ENCODE results near the gene SYPL1. TPM values are rescaled to one million over a fixed set of nuclear protein-coding genes. Genes with fewer than 3 reads are reported as not detected.
"Not testable (repeated sequence)": the region's sequence is repeated elsewhere in the genome, so short reads cannot be mapped to it uniquely, and the experiment has no call there.

The SYPL1 gene
- total and polyA plus RNA-seq, 5 experiments from 2014 or later = 56.8 to 78.4 (median 67.5) TPM

DNA sequence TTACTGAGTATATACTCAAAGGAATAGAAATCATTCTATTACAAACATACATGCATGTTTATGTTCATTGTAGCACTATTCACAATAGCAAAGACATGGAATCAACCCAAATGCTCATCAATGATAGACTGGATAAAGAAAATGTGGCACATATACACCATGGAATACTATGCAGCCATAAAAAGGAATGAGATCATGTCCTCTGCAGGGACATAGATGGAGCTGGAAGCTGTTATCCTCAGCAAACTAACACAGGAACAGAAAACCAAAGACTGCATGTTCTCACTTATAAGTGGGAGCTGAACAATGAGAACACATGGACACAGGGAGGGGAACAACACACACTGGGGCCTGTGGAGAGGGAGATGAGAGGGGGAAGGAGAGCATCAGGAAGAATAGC is 26.1 kb upstream of the SYPL1 start:
- POLR2A ChIA-PET, H3K27ac Mint-ChIP-seq, H3K27me3 Mint-ChIP-seq, ATAC-seq, DNase-seq, H3K36me3 Mint-ChIP-seq, H3K4me1 Mint-ChIP-seq, H3K4me3 Mint-ChIP-seq, H3K9me3 Mint-ChIP-seq: not testable (repeated sequence)

DNA sequence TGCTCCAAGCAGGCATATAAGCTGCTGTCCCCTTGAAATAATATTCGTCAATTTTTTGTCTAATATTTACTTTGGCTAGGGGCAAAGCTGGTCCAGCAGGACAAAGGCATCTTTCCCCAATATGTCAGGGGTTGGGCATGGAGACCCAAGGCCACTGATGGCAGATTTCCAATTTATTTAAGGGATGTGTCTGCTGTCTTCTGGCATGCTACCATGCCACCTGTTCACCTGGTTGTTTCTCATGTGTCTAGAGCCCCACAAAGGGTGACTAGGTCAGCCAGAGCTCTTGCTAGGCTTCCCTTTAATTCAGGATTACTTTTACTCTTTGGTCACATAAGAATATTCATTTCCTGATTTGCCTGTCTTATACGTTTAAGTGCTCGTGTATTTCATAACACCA is 22.1 kb upstream of the SYPL1 start:
- peaks cover 0 to 7% (median 3%) of the 10 kb centered on the region in 5 donors for H3K27me3 Mint-ChIP-seq

DNA sequence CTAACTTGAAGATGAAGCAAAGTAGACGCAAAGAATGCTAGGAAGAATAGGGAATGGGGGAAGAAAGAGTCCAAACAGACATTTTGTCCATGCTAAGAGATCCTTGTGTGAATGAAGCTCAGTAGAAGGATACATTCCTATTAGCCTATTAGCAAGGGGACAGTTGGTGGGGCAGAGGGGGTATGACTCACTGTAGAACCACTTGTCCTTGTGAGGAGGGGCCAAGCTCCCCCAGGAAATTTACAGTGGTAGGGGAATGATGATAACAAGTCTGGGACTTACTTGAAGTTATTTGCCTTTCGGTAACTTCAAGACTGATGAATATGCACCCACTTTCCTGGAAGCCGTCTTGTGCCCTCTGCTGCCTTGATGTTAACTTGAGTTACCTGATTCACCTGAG is 17.2 kb upstream of the SYPL1 start:
- ATAC-seq (no peak), DNase-seq (no peak)
- Mint-ChIP-seq H3K27me3 (peaks cover 0 to 7% (median 3%) of the 10 kb centered on the region in 5 donors), H3K27ac (no peak overlapping the region), H3K4me1 (peaks cover 8 to 15% (median 12%) of the 10 kb centered on the region in 4 donors), H3K36me3 (no peaks in the 10 kb centered on the region), H3K9me3 (no peaks in the 10 kb centered on the region), H3K4me3 (no peak overlapping the region)
- POLR2A ChIA-PET = no interaction called here

More for the DNA sequence above, 22.1 kb upstream of the SYPL1 start:
- no peaks in the 10 kb centered on the region for H3K36me3 Mint-ChIP-seq
- DNase-seq (no peak), ATAC-seq (no peak)
- H3K4me1 Mint-ChIP-seq = no peaks in the 10 kb centered on the region
- no peak overlapping the region for H3K4me3 Mint-ChIP-seq
- no peak overlapping the region for H3K27ac Mint-ChIP-seq
- no peaks in the 10 kb centered on the region for H3K9me3 Mint-ChIP-seq
- POLR2A ChIA-PET = no interaction called here

DNA sequence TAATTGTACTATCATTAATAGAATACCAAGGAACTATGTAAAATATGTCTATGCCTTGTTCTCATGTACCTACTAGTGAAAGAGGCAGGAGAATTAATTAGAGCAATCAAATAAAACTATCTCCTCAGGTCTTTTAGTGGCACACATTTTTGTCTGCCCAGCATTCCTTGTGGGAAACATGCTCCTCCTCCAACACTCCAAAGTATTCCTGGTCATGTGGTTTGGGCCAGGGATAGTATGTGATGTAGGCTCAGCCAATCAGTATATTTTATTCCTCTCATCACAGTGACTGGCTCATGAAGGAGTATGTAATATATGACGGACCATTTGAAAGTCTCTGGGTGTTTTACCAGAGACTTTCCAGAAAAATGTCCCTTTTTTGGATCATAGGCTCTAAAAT is 16.7 kb upstream of the SYPL1 start:
- DNase-seq = no peak
- Mint-ChIP-seq H3K4me3 (no peak overlapping the region), H3K9me3 (no peaks in the 10 kb centered on the region), H3K4me1 (peaks cover 8 to 15% (median 12%) of the 10 kb centered on the region in 4 donors), H3K36me3 (no peaks in the 10 kb centered on the region), H3K27me3 (peaks cover 0 to 7% (median 3%) of the 10 kb centered on the region in 5 donors), H3K27ac (no peak overlapping the region)
- POLR2A ChIA-PET = no interaction called here
- ATAC-seq = no peak

DNA sequence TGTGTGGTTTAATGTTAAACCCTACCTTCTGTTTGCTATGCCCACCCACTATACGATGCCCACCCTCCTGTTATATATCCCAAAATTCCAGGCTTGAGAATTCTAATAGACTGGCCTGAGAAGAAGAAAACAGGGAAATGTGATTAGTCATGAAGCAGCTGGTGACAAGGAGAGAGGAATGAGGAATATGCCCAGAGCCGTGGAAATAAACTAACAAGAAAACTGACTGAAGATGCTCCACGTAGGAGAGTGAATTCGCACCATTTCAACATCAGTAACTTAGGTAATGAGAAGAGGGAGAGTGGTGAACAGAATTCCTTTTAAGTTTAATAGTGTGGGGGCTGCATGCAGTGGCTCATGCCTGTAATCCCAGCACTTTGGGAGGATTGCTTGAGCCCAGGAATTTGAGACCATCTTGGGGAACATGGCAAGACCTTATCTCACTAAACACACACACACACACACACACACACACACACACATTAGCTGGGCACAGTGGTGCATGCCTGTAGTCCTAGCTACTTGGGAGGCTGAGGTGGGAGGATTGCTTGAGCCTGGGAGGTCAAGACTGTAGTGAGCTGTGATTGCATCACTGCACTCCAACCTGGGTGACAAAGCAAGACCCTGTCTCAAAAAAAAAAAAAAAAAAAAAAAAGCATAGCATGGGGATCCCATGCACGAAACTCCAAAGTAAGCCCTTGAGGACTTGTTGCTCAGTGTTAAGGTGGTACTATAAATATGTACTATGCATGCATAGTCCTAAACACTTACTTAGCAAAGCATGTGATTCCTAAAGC is 16.1 kb upstream of the SYPL1 start:
- ATAC-seq (no peak), DNase-seq (no peak)
- Mint-ChIP-seq H3K4me1 (peaks cover 8 to 15% (median 12%) of the 10 kb centered on the region in 4 donors), H3K4me3 (no peak overlapping the region), H3K27me3 (peaks cover 0 to 7% (median 3%) of the 10 kb centered on the region in 5 donors), H3K36me3 (no peaks in the 10 kb centered on the region), H3K27ac (no peak overlapping the region), H3K9me3 (no peaks in the 10 kb centered on the region)
- POLR2A ChIA-PET = no interaction called here

DNA sequence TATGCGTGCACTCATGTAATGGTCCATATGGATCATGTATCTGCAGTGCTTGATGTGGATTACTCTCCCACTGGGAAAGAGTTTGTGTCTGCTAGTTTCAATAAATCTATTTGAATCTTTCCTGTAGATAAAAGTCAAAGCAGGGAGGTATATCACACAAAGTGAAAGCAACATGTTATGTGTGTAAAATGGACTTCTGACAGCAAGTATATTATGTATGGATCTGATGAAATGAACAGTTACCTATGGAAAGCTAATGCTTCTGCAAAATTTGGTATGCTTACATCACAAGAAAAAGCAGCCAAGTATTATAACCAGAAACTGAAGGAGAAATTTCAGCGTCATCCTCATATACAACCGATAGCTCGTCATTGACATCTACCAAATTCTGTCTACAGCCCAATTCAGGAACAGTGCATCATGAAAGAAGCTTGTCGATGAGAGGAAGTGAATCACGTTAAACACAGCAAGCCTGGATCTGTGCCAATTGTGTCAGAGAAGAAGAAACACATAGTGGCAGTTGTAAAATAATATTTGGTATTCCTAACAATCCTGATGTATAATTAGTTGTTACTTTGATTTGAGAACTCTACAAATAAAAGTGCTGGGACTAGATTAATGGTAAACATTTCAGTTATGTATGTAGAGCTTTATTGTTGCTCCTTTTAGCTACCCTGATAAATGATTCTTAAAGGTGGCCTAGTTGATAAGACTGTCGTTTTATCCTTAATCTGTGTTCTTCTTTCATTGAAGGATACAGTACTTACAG is 14.2 kb upstream of the SYPL1 start:
- peak overlapping the region in 4 of 10 donors; percentile 7 to 36 (median 27) for H3K27ac Mint-ChIP-seq
- POLR2A ChIA-PET = interaction anchor here (0.5 to 4.1 kb wide), 7 partner anchors 8 to 368 kb away, joined by 3 to 40 read pairs (median 4); partner anchors contain the start of gene SYPL1
- ATAC-seq (peak; percentile 82 to 85), DNase-seq (peak in 9 of 10 donors; percentile 10 to 78 (median 48))
- peaks cover 8 to 22% (median 15%) of the 10 kb centered on the region in 4 donors for H3K4me1 Mint-ChIP-seq
- no peaks in the 10 kb centered on the region for H3K36me3 Mint-ChIP-seq
- no peaks in the 10 kb centered on the region for H3K9me3 Mint-ChIP-seq
- H3K4me3 Mint-ChIP-seq = peak overlapping the region in 9 of 10 donors; percentile 2 to 77 (median 62)
- peaks cover 0 to 5% (median 0%) of the 10 kb centered on the region in 5 donors for H3K27me3 Mint-ChIP-seq

DNA sequence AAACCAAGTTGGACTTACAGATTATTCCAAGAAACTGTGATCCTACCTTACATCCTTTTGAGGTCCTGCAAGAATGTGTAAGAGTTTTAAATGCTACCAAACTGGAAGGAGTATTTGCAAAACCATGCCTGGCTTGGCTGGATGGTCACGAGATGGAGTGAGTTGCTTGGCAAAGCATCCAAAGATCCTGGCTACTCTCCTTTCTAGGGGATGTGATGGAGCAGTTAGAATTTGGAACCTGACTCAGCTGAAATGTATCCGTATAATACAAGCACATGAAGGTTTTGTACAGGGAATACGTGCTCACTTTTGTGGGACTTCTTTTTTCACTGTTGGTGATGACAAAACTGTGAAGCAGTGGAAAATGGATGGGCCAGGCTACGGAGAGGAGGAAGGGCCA is 13.3 kb upstream of the SYPL1 start:
- POLR2A ChIA-PET = interaction anchor here (0.5 to 4.1 kb wide), 3 partner anchors 13 to 1118 kb away, joined by 3 to 40 read pairs (median 14); partner anchors contain the start of gene SYPL1
- H3K4me1 Mint-ChIP-seq = peaks cover 8 to 27% (median 17%) of the 10 kb centered on the region in 4 donors
- H3K27me3 Mint-ChIP-seq = no peaks in the 10 kb centered on the region
- peak overlapping the region in 1 of 10 donors; percentile 44 for H3K4me3 Mint-ChIP-seq
- H3K9me3 Mint-ChIP-seq = no peaks in the 10 kb centered on the region
- no peaks in the 10 kb centered on the region for H3K36me3 Mint-ChIP-seq
- no peak for ATAC-seq
- no peak for DNase-seq
- H3K27ac Mint-ChIP-seq = no peak overlapping the region

DNA sequence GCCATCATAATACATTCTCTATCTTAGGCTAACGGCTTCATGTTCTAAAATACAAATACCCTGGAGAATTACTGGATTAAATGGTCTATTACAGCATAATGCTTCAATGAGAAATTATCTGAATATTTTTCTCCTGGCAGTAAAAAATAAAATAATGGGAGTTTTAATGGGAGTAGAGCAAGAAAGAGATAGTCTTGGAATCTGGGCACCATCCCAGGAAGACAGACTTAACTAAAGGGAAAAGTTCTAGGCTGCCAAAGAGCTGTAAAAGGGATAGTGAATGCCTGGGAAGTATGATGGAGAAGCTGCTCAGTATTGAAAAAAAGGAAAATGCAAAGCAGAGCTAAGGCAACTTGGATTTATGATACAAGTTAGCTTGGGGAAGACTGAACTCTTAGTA is 12.1 kb upstream of the SYPL1 start:
- ATAC-seq (no peak), DNase-seq (no peak)
- POLR2A ChIA-PET = interaction anchor here (4.1 kb wide), 1 partner anchor 12 kb away, joined by 40 read pairs; the partner anchor contains the start of gene SYPL1
- H3K9me3 Mint-ChIP-seq = no peaks in the 10 kb centered on the region
- H3K27me3 Mint-ChIP-seq = no peaks in the 10 kb centered on the region
- H3K27ac Mint-ChIP-seq = no peak overlapping the region
- peaks cover 8 to 31% (median 21%) of the 10 kb centered on the region in 4 donors for H3K4me1 Mint-ChIP-seq
- H3K36me3 Mint-ChIP-seq = no peaks in the 10 kb centered on the region
- no peak overlapping the region for H3K4me3 Mint-ChIP-seq

DNA sequence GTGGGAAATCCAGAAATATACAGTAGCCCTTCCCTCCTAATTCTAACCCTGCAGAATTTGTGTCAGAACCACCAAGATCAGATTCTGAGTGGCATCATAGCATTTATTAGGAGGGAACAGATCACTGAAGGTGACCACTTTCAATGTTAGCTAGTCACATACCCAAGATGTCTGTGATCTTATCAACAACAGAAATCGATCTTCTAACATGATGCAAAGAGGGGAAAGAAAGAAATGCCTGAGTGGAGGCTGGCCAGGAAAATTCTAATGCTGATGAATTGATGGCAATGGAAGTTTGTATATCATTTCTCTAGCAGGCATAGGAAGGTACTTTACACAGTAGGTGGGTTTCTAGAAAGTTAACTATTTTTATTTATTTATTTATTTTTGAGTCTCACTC is 10.6 kb upstream of the SYPL1 start:
- peaks cover 8 to 32% (median 24%) of the 10 kb centered on the region in 4 donors for H3K4me1 Mint-ChIP-seq
- ATAC-seq (no peak), DNase-seq (no peak)
- H3K4me3 Mint-ChIP-seq = no peak overlapping the region
- H3K36me3 Mint-ChIP-seq = no peaks in the 10 kb centered on the region
- no peaks in the 10 kb centered on the region for H3K27me3 Mint-ChIP-seq
- POLR2A ChIA-PET = no interaction called here
- no peaks in the 10 kb centered on the region for H3K9me3 Mint-ChIP-seq
- no peak overlapping the region for H3K27ac Mint-ChIP-seq

DNA sequence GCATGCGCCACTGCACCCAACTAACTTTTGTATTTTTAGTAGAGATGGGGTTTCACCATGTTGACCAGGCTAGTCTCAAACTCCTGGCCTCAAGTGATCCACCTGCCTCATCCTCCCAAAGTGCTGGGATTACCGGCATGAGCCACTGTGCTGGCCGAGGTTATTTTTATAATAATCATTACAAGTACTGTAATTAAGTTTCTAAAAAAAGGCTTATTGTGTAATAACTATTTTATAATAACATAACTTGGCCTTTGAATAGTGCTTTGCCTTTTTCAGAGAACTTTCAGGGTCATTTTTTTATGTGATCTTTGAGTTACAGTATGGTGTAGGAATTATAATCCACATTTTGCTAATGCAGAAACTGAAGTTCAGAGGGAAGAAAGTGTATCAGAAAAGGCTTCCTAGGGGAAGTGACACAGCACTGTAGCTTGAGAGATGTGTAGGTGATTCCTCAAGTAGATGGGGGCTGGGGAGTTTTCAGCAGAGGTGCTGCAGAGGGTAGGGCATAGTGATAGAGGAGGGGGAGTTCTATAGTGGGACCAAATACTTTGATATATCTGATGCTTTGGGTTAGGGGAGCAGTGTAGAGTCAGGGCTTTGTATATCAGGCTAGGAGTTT is 9.2 kb upstream of the SYPL1 start:
- POLR2A ChIA-PET = interaction anchor here (0.6 kb wide), 1 partner anchor 29 kb away, joined by 3 read pairs; no protein-coding TSS in a partner anchor
- no peak overlapping the region for H3K4me3 Mint-ChIP-seq
- peak overlapping the region in 1 of 10 donors; percentile 28 for H3K27ac Mint-ChIP-seq

DNA sequence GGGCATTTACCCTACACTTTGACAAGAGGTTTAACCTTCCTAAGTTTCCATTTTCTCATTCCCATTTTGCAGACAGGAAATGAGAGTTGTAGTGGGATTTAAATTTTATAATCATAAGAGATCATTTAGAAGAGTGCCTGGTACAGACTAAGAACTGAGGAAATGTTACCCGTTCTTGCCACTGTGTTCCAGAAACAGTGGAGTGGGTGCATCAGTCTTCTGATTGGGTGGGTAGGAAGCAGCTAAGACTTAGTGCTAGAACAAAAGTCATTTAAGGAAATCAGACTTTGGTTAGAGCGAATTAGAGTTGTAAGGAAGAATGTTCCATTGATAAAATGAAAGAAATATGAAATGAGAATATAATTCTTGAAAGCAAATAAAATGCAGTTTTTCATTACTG is 8.4 kb upstream of the SYPL1 start:
- Mint-ChIP-seq H3K27me3 (no peaks in the 10 kb centered on the region), H3K4me1 (peaks cover 11 to 42% (median 33%) of the 10 kb centered on the region in 4 donors)
- POLR2A ChIA-PET = no interaction called here

More for the DNA sequence above, 9.2 kb upstream of the SYPL1 start:
- Mint-ChIP-seq H3K27me3 (no peaks in the 10 kb centered on the region), H3K36me3 (no peaks in the 10 kb centered on the region), H3K4me1 (peaks cover 12 to 43% (median 32%) of the 10 kb centered on the region in 4 donors), H3K9me3 (no peaks in the 10 kb centered on the region)
- ATAC-seq = no peak
- no peak for DNase-seq

DNA sequence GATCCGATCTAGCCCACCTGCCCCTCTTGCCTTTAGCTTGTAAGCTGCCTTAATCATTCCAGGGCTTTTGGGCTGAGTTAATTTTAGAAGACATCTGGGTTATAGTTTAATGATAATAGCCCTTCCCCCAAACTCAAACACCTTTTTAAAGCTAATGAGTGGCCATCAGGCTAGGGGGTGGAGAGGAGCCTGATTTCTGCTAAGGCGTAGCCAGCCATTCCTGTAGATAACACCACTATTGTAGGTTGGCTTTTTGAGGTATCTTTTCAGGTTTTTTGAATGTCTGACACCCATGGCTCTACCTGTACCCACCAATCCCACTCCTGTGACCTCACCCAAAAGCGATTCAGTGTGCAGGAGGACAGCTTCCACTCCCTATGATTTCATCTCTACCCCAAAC is 7.6 kb upstream of the SYPL1 start:
- Mint-ChIP-seq H3K27me3 (no peaks in the 10 kb centered on the region), H3K4me1 (peaks cover 15 to 45% (median 38%) of the 10 kb centered on the region in 4 donors), H3K27ac (no peak overlapping the region), H3K36me3 (no peaks in the 10 kb centered on the region), H3K9me3 (no peaks in the 10 kb centered on the region), H3K4me3 (no peak overlapping the region)
- POLR2A ChIA-PET = no interaction called here
- ATAC-seq = no peak
- DNase-seq = no peak

More for the DNA sequence above, 8.4 kb upstream of the SYPL1 start:
- ATAC-seq (no peak), DNase-seq (no peak)
- H3K4me3 Mint-ChIP-seq = no peak overlapping the region
- no peaks in the 10 kb centered on the region for H3K9me3 Mint-ChIP-seq
- H3K36me3 Mint-ChIP-seq = no peaks in the 10 kb centered on the region
- no peak overlapping the region for H3K27ac Mint-ChIP-seq
